ENCODE results near the gene HEXA. TPM values are rescaled to one million over a fixed set of nuclear protein-coding genes. Genes with fewer than 3 reads are reported as not detected.
A peak's percentile ranks its signal among the peaks of the same experiment; 100 is the strongest.

HEXA gene
- polyA plus RNA-seq, 2 of the 4 experiments (the other 2 are of a cell fraction), result 112 to 148 TPM

- Histone ChIP-seq H3K9me3 (peaks cover 50% of the 10 kb centered on the region), H3K4me3 (no peak overlapping the region), H3K4me1 (no peaks in the 10 kb centered on the region), H3K4me2 (no peak overlapping the region), H3K27ac (no peak overlapping the region)
- no peak for FAIRE-seq
- WGBS (ENCODE audit: missing lambda C conversion rate), result 31% methylated on average over 2 of the region's 2 CpGs
- ChIA-PET CTCF (interaction anchor here (0.6 to 1.0 kb wide), 3 partner anchors 13 to 41 kb away, joined by 3 read pairs; no protein-coding TSS in a partner anchor), POLR2A (no interaction called here)
- 0 out of 6 replicates have a peak, but pooled peaks of 1 of the 2 experiments have one; percentile 39 for ATAC-seq
- DNase-seq (ENCODE audit: low read depth in 1 of 2, low spot score in 1 of 2), result no peak
- TF ChIP-seq MAZ (IDR thresholded peaks at IDR 0.05; ENCODE audit: borderline replicate concordance, low read depth, low read length) (no peak), MAX (IDR thresholded peaks at IDR 0.05) (no peak), SMC3 (IDR thresholded peaks at IDR 0.05) (no peak), EP300 (IDR thresholded peaks at IDR 0.05) (no peak), ZNF302 (CRISPR knock-in tag; IDR thresholded peaks at IDR 0.05) (no peak), PBX3 (IDR thresholded peaks at IDR 0.05) (no peak), RARB (CRISPR knock-in tag; IDR thresholded peaks at IDR 0.05) (no peak), JUNB (IDR thresholded peaks at IDR 0.05) (no peak), RCOR1 (IDR thresholded peaks at IDR 0.05; ENCODE audit: low read depth, low read length) (no peak), BHLHE40 (IDR thresholded peaks at IDR 0.05; ENCODE audit: low read depth, low read length) (no peak), MYC (IDR thresholded peaks at IDR 0.05; ENCODE audit: borderline replicate concordance, low read length) (no peak), TFCP2L1 (CRISPR knock-in tag; IDR thresholded peaks at IDR 0.05) (no peak)
- TF ChIP-seq, protein P1, sequence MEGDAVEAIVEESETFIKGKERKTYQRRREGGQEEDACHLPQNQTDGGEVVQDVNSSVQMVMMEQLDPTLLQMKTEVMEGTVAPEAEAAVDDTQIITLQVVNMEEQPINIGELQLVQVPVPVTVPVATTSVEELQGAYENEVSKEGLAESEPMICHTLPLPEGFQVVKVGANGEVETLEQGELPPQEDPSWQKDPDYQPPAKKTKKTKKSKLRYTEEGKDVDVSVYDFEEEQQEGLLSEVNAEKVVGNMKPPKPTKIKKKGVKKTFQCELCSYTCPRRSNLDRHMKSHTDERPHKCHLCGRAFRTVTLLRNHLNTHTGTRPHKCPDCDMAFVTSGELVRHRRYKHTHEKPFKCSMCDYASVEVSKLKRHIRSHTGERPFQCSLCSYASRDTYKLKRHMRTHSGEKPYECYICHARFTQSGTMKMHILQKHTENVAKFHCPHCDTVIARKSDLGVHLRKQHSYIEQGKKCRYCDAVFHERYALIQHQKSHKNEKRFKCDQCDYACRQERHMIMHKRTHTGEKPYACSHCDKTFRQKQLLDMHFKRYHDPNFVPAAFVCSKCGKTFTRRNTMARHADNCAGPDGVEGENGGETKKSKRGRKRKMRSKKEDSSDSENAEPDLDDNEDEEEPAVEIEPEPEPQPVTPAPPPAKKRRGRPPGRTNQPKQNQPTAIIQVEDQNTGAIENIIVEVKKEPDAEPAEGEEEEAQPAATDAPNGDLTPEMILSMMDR (IDR thresholded peaks at IDR 0.05), result no peak
- TF ChIP-seq, protein P2, sequence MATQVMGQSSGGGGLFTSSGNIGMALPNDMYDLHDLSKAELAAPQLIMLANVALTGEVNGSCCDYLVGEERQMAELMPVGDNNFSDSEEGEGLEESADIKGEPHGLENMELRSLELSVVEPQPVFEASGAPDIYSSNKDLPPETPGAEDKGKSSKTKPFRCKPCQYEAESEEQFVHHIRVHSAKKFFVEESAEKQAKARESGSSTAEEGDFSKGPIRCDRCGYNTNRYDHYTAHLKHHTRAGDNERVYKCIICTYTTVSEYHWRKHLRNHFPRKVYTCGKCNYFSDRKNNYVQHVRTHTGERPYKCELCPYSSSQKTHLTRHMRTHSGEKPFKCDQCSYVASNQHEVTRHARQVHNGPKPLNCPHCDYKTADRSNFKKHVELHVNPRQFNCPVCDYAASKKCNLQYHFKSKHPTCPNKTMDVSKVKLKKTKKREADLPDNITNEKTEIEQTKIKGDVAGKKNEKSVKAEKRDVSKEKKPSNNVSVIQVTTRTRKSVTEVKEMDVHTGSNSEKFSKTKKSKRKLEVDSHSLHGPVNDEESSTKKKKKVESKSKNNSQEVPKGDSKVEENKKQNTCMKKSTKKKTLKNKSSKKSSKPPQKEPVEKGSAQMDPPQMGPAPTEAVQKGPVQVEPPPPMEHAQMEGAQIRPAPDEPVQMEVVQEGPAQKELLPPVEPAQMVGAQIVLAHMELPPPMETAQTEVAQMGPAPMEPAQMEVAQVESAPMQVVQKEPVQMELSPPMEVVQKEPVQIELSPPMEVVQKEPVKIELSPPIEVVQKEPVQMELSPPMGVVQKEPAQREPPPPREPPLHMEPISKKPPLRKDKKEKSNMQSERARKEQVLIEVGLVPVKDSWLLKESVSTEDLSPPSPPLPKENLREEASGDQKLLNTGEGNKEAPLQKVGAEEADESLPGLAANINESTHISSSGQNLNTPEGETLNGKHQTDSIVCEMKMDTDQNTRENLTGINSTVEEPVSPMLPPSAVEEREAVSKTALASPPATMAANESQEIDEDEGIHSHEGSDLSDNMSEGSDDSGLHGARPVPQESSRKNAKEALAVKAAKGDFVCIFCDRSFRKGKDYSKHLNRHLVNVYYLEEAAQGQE (IDR thresholded peaks at IDR 0.05), result no peak
Measured at GRCh38 chr15:72423256-72423655, 47.4 kb upstream of the HEXA start.

GRCh38 chr15:72421484-72421883 is 45.7 kb upstream of the HEXA start:
- no peak overlapping the region for H3K27ac ChIP-seq
- no peak for DNase-seq (ENCODE audit: low read depth in 1 of 2, low spot score in 1 of 2)
- no peaks in the 10 kb centered on the region for H3K4me1 ChIP-seq
- CTCF ChIA-PET, result interaction anchor here (0.6 to 1.1 kb wide), 3 partner anchors 68 to 1266 kb away, joined by 3 to 4 read pairs (median 3); no protein-coding TSS in a partner anchor
- peaks cover 34% of the 10 kb centered on the region for H3K9me3 ChIP-seq
- no peak for ATAC-seq
- H3K4me3 ChIP-seq, result no peak overlapping the region
- no peak overlapping the region for H3K4me2 ChIP-seq
- no peak for FAIRE-seq
- POLR2A ChIA-PET, result no interaction called here
- 3% methylated on average over 1 of the region's 1 CpG for WGBS (ENCODE audit: missing lambda C conversion rate)
- TF ChIP-seq JUN (IDR thresholded peaks at IDR 0.05), result no peak
- no peak for TF ChIP-seq RARB (CRISPR knock-in tag; IDR thresholded peaks at IDR 0.05)
- TF ChIP-seq CBX2 (IDR thresholded peaks at IDR 0.05; ENCODE audit: borderline replicate concordance, low read depth), result no peak
- TF ChIP-seq NR3C1 (IDR thresholded peaks at IDR 0.05), result no peak
- TF ChIP-seq ELK1 (IDR thresholded peaks at IDR 0.05; ENCODE audit: low read depth, low read length), result no peak
- no peak for TF ChIP-seq FOSB (CRISPR knock-in tag; IDR thresholded peaks at IDR 0.05)
- no peak for TF ChIP-seq NFE2L2 (conservative IDR thresholded peaks at IDR 0.05; ENCODE audit: low read length)
- TF ChIP-seq, protein P1 (IDR thresholded peaks at IDR 0.05), result no peak
- TF ChIP-seq MAZ (IDR thresholded peaks at IDR 0.05; ENCODE audit: borderline replicate concordance, low read depth, low read length), result no peak
- TF ChIP-seq CHD4 (IDR thresholded peaks at IDR 0.05; ENCODE audit: borderline replicate concordance), result no peak
- TF ChIP-seq HOXB5 (CRISPR knock-in tag; IDR thresholded peaks at IDR 0.05), result no peak
- TF ChIP-seq RAD21 (conservative IDR thresholded peaks at IDR 0.05 in 1 of 2, IDR thresholded peaks at IDR 0.05 in 1 of 2), result no peak
- TF ChIP-seq E2F6 (IDR thresholded peaks at IDR 0.05; ENCODE audit: borderline replicate concordance, low read depth), result no peak
- TF ChIP-seq, protein P3, sequence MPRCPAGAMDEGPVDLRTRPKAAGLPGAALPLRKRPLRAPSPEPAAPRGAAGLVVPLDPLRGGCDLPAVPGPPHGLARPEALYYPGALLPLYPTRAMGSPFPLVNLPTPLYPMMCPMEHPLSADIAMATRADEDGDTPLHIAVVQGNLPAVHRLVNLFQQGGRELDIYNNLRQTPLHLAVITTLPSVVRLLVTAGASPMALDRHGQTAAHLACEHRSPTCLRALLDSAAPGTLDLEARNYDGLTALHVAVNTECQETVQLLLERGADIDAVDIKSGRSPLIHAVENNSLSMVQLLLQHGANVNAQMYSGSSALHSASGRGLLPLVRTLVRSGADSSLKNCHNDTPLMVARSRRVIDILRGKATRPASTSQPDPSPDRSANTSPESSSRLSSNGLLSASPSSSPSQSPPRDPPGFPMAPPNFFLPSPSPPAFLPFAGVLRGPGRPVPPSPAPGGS (IDR thresholded peaks at IDR 0.05), result no peak

All from A549 (cell line).